DMS 273 treated with DMSO at 0.1 percent for 48 hours (cell line): ENCODE results near the gene HNRNPA3.
"Not testable (repeated sequence)": the region's sequence is repeated elsewhere in the genome, so short reads cannot be mapped to it uniquely, and the experiment has no call there.

Experiments
- DNase-seq: peaks from one replicate; lab custom pipeline; 2025; lab: John Stamatoyannopoulos, UW

HNRNPA3 gene

GRCh38 chr2:177212106-177212890 lies at the start of gene HNRNPA3:
HNRNPA3 (plus strand) TSS chr2:177212794; CDS start chr2:177212800, 6 bp downstream.
- peak; percentile 96 for DNase-seq

- peak; percentile 14 for DNase-seq
Measured at GRCh38 chr2:177164131-177164530, 48.5 kb upstream of the HNRNPA3 start.

GRCh38 chr2:177164584-177165052 lies 48.0 kb upstream of the HNRNPA3 start:
- peak; percentile 83 for DNase-seq

DNA sequence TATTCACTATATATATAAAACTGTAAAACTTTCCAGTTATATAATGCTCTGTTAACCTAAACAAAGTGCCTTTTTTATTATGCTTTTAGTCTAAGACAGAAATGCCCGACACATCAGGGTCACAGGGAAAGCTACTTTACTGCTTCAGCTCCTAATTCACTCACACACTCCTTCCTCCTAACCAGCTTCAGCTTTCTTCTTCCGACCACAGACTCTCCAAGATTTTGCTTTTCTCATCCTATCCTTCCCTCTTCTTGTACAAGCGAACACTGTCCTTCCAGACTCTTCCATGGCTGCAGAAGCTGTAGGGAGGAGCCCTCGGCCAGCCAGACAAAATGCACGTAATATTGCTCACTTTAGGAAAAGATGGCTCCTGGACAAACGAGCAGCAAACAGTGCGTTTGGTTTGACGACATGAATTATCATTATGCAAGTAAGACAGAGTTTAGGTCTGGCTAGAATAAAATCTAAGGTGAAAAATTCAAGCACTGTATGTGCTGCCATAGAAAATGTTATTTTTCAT lies 47.5 kb upstream of the HNRNPA3 start:
- DNase-seq = peak; percentile 16

DNA sequence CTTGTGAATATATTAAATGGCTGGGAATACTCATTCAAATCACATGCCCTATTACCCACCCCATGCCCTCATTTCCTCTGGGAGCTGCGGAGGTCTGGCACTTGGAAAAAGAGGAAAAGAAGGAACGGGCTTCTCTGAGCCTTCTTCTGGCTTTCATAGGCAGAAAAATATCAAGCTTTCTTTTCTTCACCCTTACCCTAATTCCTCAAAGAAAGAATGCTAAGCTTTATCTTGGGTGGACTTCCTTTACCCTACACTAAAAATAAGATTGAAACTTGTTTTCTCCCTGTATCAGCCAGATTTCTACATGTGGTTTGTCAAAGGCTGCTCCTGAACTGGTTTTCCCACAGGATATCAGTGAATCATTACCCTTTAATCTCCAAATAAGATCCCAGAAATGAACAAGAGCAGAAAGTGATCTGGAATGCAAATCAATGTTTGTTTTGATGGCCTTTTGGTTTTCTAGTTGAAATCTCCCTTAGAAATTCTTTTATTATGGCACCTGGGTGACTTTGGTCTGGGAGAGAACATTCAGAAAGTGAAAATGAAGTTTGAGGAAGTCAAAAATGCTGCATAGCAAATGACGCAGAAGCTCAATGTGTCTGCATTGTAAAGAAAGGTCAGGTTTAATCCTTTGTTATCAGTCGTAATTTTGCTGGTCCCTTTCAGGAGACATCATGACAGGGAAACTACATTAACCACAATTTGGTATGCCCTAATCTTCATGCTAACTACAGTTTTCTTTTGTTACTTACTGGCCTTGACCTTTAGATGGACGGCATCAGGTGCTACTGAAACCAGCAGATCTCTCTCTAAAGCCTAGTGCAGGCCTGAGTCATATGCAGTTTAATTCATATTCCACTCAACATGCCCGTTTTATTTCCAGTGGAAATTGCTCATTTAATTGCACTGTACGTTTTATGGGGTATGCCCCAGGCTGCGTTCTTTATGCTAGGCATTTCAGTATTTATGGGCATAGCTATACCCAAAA lies 46.6 kb upstream of the HNRNPA3 start:
- peak; percentile 12 for DNase-seq

DNA sequence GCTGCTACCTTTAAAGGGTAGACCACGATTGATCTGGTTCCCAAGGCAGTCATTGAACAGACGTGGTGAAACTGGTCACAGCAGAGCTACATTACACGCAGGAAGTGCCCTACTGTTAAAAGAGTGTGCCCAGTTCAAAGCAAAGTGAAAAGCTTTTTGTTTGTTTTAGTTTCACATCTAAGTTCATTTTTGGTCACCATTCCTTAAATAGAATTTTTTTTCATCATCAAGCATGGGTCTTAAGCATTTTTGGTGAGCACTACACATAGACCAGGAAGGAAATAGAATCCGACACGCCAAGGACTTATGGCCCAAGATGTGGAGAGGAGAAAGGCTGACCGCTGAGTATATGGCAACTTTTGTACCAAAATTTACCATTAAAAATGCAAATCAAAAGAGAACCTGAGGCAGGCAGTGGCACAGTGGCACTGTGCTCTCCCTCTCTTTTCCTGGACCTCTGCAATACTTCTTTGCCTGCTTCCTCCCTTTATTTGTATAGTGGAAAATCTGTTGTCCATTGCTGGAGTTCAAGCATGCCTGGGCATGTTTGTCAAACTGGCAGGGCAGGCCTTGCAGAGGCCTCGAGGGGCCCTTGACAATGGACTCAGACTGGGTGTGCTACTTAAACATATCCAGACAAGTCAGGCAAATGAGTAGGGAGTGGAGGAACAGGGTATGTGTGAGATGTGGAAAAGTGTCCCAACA lies 42.6 kb upstream of the HNRNPA3 start:
- peak; percentile 19 for DNase-seq

- no peak for DNase-seq
Measured at GRCh38 chr2:177171418-177171865, 41.2 kb upstream of the HNRNPA3 start.

GRCh38 chr2:177172034-177172880 lies 40.3 kb upstream of the HNRNPA3 start:
- no peak for DNase-seq

- no peak for DNase-seq
Measured at GRCh38 chr2:177174486-177174885, 38.1 kb upstream of the HNRNPA3 start.

DNA sequence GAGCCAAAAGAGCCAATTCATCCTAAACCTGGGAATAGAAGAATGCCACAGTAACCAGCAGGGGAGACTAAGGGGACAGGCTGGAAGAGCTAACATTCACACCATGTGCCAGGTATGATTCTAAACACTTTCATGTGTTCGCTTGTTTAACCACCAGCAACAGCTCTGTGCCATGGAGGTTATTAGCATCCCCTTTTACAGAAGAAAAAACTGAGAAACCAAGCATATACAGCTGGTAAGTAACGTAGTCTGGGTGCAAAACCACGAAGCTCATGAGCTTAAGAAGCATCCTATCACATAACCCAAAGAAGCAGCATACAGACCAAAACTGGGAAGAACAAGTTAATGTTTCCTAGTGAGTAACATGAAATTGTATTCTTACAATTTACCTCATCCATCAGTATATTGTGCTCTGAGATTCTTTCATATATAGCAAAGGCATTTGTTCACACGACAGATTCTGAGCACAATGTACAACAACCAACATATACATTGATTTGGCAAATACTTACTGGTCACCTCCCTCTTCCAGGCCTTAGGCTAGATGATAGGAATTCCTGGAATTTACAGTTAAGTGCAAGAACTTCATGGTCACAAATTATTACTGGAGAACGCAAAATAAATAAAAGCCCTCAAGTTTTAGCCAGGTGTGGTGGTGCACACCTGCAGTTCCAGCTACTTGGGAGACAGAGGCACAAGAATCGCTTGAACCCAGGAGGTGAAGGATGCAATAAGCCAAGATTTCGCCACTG lies 36.5 kb upstream of the HNRNPA3 start:
- no peak for DNase-seq

DNA sequence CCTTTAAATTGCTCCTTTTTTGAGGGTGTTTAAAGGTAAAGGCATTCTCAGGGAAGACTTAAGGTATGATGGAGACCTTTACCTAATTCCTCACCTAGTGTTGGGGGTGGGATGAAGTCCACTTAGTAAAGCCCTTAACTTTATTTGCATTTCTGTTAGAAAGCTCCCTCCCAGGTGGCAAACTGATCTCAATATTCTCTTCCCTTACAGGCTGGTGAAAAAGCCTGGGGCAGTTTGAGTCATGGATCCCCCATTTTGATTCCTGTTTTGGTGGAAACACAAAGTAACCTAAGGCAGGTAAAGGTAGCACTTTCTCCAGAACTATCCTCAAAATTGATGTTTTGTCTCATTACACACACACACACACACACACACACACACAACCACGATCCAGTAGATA lies 33.8 kb upstream of the HNRNPA3 start:
- DNase-seq = no peak

GRCh38 chr2:177179227-177179626 lies 33.4 kb upstream of the HNRNPA3 start:
- DNase-seq = no peak

- DNase-seq = not testable (repeated sequence)
Measured at GRCh38 chr2:177179671-177180070, 32.9 kb upstream of the HNRNPA3 start.

GRCh38 chr2:177180269-177181000 lies 32.2 kb upstream of the HNRNPA3 start:
- no peak for DNase-seq

- DNase-seq = no peak
Measured at GRCh38 chr2:177183860-177184259, 28.7 kb upstream of the HNRNPA3 start.

- no peak for DNase-seq
Measured at GRCh38 chr2:177184606-177185005, 28.0 kb upstream of the HNRNPA3 start.

- not testable (repeated sequence) for DNase-seq
Measured at GRCh38 chr2:177186038-177186437, 26.6 kb upstream of the HNRNPA3 start.

- no peak for DNase-seq
Measured at GRCh38 chr2:177187631-177188312, 24.8 kb upstream of the HNRNPA3 start.
